GM12865 (cell line): ENCODE measurements around the gene AFDN.

ENCODE experiments used
- DNase-seq: peaks from one replicate; pipeline ENCODE4 v3.0.0; 2010; ENCODE audit warnings: low read depth
- H3K4me3 ChIP-seq: 2 replicates; pipeline ENCODE4 v1.5.1; 2011; ENCODE audit warnings: mild to moderate bottlenecking, low read depth, low read length, control low read depth
- TF ChIP-seq, protein P1 (sequence below): IDR thresholded peaks from 2 replicates; pipeline ENCODE4 v1.5.1; 2011; ENCODE audit warnings: low read length, control low read depth, low read depth, inconsistent platforms; ENCODE audit not compliant: insufficient read depth; ENCODE audit errors: missing control alignments

AFDN gene

DNA sequence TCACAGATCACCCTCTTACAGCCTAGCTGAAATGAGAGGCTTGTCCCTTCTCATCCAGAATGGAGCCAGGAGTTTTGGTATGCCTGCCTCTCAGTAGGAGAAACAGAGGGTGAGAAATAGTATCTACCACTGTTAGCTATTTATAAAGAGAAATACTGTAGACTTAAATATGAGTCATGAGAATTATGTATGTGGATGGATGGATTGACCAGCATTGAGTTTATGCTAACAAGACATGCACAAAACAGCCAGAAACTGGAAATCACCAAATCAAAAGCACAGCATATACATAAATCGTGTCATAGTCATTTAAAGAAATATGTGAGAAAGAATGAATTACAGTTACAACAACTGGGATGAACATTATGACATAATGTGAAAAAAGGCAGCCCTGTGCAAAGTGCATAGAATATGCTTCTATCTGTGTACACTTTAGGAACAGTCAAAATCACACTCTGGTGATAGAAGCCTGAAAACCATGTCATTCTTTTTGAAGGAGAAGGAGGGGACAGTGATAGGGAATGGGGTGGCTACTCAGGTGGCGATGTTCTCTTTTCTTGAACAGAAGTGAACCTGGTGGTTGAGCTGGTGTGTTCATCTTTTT lies 90.9 kb downstream of the AFDN start:
- TF ChIP-seq, protein P1, sequence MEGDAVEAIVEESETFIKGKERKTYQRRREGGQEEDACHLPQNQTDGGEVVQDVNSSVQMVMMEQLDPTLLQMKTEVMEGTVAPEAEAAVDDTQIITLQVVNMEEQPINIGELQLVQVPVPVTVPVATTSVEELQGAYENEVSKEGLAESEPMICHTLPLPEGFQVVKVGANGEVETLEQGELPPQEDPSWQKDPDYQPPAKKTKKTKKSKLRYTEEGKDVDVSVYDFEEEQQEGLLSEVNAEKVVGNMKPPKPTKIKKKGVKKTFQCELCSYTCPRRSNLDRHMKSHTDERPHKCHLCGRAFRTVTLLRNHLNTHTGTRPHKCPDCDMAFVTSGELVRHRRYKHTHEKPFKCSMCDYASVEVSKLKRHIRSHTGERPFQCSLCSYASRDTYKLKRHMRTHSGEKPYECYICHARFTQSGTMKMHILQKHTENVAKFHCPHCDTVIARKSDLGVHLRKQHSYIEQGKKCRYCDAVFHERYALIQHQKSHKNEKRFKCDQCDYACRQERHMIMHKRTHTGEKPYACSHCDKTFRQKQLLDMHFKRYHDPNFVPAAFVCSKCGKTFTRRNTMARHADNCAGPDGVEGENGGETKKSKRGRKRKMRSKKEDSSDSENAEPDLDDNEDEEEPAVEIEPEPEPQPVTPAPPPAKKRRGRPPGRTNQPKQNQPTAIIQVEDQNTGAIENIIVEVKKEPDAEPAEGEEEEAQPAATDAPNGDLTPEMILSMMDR: no peak
- no peak for DNase-seq
- no peak overlapping the region for H3K4me3 ChIP-seq

DNA sequence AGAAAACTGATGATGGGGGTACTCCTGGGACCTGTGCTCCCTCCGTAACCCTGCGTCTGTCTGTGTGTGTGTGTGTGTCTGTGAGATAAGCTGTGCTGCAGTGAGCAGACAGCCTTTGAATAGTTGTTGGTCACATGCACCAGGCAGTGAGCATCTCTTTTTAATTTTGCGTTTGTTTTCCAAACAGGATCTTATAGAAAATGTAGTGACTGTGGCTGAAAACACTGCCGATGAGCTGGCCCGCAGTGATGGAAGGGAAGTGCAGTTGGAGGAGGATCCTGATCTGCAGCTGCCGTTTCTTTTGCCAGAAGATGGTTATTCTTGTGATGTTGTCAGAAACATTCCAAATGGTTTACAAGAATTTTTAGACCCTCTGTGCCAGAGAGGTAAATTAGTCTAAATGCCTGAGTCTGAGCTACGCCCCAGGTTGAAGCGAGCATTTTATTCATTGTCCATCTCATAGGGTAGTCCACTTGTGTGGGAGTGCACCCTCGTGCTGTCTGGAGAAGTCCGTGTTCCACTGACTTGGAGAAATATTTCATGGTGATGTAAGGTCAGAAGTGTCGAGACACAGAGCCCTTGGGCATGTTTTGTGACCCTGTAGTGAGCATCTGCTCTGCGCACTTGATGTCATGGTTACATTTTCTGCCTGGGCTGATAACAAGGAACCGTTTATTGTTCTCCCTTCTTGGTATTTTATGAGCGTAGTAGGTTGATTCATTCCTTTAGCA lies 92.0 kb downstream of the AFDN start:
- TF ChIP-seq, protein P1: no peak
- DNase-seq: no peak
- no peak overlapping the region for H3K4me3 ChIP-seq

DNA sequence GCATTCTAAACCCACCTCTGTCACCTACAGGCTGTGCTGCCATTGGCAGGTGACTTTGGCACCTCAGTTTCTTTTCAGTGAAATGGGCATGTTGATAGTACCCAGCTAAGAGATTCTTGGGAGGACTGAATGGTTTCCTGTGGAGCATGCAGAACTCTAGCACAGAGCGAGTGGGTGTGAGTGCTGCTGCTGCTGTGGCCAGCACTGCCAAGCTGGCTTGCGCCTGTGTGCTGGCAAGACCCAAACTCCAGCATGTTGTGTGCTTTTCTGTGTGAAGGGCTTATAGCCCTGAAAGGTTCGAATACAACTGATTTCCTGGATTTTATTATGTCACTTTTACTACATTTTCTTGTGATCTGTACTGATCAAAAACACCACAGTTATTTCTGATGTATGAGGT lies 92.6 kb downstream of the AFDN start:
- TF ChIP-seq, protein P1: no peak
- no peak overlapping the region for H3K4me3 ChIP-seq
- no peak for DNase-seq

DNA sequence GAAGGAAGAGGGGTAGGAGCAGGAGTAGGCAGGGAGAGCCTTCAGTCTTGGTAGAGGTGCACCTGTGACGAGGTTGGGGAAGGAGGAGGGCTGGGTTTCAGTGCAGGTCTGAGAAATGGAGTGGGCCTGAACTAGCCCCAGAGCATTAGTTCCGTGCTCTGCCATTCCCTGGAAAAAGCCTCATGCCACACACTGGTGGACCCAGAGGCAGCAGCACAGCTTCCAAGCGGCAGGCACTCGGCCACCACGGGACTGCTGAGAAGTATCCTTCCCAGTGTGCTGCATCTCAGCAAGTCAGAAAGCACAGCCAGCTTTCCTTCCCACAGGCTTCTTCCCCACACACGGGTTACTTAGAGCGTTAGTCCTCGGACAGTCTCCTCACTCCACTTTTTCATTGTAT lies 93.5 kb downstream of the AFDN start:
- DNase-seq: no peak
- no peak overlapping the region for H3K4me3 ChIP-seq
- TF ChIP-seq, protein P1: no peak

GRCh38 chr6:167921831-167922230 lies 95.1 kb downstream of the AFDN start:
- H3K4me3 ChIP-seq: no peak overlapping the region
- no peak for DNase-seq
- TF ChIP-seq, protein P1: no peak

GRCh38 chr6:167925026-167925425 lies 98.3 kb downstream of the AFDN start:
- TF ChIP-seq, protein P1: no peak

GRCh38 chr6:167927246-167927645 lies 100.5 kb downstream of the AFDN start:
- DNase-seq: no peak
- TF ChIP-seq, protein P1: no peak
- H3K4me3 ChIP-seq: no peak overlapping the region

More at GRCh38 chr6:167925026-167925425, 98.3 kb downstream of the AFDN start:
- DNase-seq: no peak
- H3K4me3 ChIP-seq: no peak overlapping the region
